ENCODE data around the gene TYK2.

- TF ChIP-seq, protein P1, sequence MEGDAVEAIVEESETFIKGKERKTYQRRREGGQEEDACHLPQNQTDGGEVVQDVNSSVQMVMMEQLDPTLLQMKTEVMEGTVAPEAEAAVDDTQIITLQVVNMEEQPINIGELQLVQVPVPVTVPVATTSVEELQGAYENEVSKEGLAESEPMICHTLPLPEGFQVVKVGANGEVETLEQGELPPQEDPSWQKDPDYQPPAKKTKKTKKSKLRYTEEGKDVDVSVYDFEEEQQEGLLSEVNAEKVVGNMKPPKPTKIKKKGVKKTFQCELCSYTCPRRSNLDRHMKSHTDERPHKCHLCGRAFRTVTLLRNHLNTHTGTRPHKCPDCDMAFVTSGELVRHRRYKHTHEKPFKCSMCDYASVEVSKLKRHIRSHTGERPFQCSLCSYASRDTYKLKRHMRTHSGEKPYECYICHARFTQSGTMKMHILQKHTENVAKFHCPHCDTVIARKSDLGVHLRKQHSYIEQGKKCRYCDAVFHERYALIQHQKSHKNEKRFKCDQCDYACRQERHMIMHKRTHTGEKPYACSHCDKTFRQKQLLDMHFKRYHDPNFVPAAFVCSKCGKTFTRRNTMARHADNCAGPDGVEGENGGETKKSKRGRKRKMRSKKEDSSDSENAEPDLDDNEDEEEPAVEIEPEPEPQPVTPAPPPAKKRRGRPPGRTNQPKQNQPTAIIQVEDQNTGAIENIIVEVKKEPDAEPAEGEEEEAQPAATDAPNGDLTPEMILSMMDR (IDR thresholded peaks at IDR 0.05): no peak
- no peak for TF ChIP-seq POLR2AphosphoS5 (IDR thresholded peaks at IDR 0.05)
Observed at GRCh38 chr19:10362259-10362658, 18.1 kb downstream of the TYK2 start.

Data from transverse colon (tissue), 4 donors.